ENCODE data around the gene PSD4.

Gene PSD4

DNA sequence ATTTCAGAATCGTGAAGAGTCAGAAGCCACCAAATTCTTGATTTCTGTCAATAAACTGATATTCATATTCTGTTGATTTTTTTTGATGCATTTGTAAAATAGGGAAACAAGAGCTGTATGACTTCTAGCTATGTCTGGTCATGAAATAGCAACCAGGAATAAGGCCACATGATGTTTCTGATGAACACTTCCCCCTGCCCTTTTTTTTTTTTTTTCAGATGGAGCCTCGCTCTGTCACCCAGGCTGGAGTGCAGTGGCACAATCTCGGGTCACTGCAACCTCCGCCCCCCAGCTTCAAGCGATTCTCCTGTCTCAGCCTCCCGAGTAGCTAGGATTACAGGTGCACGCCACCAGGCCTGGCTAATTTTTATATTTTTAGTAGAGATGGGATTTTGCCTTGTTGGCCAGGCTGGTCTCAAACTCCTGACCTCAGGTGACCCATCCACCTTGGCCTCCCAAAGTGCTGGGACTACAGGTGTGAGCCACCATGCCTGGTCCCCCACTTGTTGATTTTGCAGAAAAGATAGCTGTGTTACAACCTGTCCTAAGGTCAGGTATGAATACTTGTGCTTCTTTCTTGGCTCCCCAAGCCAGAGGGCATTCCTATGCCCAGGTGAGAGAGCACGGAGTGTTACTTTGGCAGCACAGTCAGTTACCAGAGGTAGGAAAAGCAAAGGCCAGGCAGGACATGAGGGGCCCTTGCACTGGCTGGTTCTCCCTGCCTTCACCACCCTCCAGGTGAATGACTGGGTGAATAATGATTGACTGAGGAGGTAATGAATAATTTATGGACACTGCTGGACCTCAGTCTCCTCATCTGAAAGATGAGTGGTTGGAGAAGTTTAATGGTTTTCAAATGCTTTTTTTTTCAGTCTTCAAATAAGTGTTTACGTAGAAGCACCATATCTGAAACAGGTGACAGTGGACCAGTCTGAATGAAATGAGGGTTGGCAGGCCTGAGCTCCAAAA is 65.4 kb downstream of the PSD4 start:
- DNase-seq (ENCODE audit: low read depth in 2 of 2), result no peak

DNA sequence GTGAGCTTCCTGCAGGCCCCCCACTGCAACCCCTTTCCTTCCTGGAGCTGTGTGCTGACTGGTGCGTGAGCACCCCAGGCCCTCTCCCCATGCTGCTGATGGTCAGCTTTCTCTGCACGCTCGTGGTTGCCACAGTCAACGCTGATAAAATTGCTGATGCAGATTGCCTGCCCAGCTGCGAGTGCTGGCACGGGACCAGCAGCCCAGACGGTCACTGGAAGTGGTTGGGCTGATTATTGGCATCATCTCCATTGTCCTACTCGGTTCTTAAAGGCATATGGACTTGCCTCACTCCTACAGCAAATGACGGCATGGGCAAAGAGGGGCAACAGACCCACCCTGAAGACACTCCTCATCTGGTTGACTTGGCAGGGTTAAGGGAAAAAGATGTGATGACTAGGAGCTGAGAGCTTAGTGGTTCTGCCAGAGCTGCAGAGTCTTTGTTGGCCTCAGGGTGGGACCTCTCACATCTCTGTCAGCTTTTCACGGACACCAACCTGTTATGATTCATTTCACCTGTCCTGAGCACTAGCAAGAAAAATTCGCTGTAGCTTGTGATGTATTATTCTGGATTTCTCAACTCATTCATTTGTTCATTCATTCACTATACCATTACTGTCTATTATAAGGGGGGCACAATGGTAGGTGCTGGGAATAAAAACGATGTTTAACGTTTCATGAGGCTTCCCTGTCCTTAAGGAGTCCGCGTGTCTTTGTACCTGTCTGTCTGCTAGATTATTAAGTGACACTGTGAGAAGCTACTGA is 66.6 kb downstream of the PSD4 start:
- no peak for DNase-seq (ENCODE audit: low read depth in 2 of 2)

DNA sequence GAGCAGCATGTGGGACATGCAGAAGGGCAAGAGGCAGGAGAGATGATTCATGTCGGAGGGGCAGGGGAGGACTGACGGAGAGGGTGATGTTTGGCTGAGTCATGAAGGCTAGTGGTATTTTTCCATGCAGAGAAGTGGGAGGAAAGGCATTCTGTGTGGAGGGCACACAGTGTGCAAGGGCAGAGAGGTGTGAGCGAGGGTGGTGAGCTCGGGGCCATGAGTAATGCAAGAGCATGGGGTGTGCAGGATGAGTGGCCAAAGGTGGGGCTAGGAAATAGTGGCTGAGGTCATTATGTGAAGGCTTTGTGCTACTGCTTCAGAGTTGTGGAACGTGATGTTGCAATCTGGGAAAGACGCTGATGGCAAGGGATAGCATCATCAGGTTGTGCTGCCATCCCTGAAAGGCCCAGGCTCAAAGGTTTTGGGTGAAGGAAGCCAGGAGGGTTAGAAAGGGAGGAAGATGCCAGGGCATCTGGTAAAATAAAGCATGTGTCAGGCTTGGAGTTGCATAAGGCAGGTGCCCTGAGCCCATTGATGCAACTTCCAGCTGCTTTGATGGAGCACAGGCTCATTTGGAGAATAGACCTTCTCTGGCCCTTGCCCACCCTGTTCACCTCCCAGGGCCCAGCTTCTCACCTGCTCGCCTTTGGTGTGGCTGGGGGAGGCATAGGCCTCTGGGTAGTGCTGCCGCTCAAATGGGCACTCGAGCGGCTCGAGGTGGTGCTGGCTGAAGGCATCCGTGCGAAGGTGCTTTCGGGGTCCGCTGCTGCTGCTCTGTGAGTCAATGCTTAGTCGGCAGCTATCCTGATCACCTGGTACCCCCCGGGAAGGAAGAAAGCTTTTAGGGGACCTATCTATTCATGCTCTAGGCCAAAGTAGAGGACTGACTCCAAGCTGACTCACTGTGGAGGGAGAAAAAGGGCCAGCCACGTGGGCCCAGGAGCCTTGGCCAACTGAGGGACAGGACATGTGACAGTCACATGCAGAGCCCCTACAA is 67.4 kb downstream of the PSD4 start:
- no peak for DNase-seq (ENCODE audit: low read depth in 2 of 2)

GRCh38 chr2:113242327-113242726 is 68.6 kb downstream of the PSD4 start:
- no peak for DNase-seq (ENCODE audit: low read depth in 2 of 2)

- no peak for DNase-seq (ENCODE audit: low read depth in 2 of 2)
Measured at GRCh38 chr2:113245276-113245711, 71.5 kb downstream of the PSD4 start.

- DNase-seq (ENCODE audit: low read depth in 2 of 2), result no peak
Measured at GRCh38 chr2:113246606-113247005, 72.8 kb downstream of the PSD4 start.

GRCh38 chr2:113248997-113249770 is 75.4 kb downstream of the PSD4 start:
- peak; percentile 43 to 51 for DNase-seq (ENCODE audit: low read depth in 2 of 2)

- DNase-seq (ENCODE audit: low read depth in 2 of 2), result no peak
Measured at GRCh38 chr2:113251118-113251517, 77.3 kb downstream of the PSD4 start.

GRCh38 chr2:113252047-113252590 is 78.3 kb downstream of the PSD4 start:
- DNase-seq (ENCODE audit: low read depth in 2 of 2), result no peak

GRCh38 chr2:113253453-113253852 is 79.7 kb downstream of the PSD4 start:
- no peak for DNase-seq (ENCODE audit: low read depth in 2 of 2)

DNA sequence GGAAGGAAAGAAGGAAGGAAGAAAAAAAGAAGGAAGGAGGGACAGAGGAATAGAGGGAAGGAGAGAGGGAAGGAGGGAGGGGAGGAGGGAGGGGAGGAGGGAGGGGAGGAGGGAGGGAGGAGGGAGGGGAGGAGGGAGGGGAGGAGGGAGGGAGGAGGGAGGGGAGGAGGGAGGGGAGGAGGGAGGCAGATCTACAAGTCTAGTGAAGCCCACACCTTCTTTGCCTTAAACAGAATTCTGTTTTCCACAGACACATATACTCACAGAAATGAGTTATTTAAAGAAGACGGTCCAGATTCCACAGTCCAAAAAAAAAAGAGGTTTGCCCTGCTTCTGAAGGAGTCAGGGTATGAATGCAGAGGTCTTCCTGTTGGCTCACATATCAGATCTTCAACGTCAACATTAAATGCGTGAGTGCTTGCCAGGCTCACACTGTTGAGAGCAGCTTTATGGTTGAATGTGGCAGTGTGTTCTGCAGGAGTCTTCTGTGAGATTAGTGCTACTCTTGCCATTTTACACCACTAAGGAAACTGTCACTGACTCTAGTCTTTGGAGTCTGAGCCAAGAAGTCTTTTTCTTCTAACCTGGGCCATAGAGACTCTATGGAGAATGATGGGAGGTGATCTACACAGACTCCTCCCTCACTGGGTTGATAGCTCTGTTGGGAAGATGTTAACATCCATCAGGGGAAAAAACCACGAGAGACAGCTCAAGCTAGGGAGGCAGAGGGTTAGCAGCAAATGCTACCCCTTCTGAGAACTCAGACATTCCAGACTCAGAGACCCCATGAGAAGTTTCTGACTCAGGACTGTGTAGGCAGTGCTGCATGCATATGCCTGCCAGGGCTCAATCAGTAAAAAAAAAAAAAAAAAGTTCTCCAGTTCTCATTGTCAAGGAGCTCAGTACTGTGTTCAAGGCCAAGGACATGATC is 81.6 kb downstream of the PSD4 start:
- DNase-seq (ENCODE audit: low read depth in 2 of 2), result no peak

- DNase-seq (ENCODE audit: low read depth in 2 of 2), result no peak
Measured at GRCh38 chr2:113257516-113258264, 83.9 kb downstream of the PSD4 start.

- DNase-seq (ENCODE audit: low read depth in 2 of 2), result no peak
Measured at GRCh38 chr2:113258471-113259147, 84.8 kb downstream of the PSD4 start.
